HG02588 (cell line): ENCODE results near the gene CACNB2.
"Not testable (repeated sequence)": the region's sequence is repeated elsewhere in the genome, so short reads cannot be mapped to it uniquely, and the experiment has no call there.

ENCODE experiments used
- ATAC-seq: cut with Tn5 transposase; IDR thresholded peaks from one replicate; pipeline ENCODE4 v1.9.1; 2021; ENCODE audit warnings: mild to moderate bottlenecking, moderate library complexity; ENCODE audit not compliant: unreplicated experiment

The CACNB2 gene

DNA sequence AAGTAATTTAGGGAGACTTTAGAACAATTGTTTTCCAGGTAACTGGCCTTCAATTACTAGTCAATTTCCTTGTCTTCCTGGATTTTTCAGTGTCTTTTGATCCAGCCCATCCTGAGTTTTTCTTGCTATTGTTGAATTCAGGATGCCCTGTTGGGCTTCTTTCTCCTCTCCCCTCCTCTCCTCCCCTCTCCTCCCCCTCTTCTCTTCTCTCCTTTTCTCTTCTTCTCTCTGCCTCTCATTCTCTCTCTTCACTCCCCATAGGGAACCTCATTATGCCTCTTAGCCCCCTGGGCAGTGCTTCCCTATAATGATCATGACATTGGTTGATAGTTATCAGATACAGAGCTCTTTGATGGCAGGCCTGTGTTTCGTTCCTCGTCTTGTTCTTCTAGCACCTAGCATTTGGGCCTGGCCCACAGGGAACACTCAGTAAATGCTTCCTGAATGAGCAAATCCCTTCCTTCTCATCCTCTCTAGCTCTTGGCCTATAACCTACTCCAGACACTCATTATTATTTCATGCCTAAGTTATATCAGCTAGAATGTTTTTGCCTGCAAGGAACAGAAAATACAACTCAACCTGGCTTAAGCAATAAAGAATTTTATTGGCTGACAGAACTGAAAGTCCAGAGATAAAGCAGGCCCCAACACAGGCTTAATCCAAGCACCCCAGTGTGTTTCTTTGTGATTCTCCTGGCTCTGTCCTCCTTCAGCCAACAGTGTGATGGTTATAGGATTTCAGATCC, 56.8 kb downstream of the CACNB2 start:
- ATAC-seq = no peak

DNA sequence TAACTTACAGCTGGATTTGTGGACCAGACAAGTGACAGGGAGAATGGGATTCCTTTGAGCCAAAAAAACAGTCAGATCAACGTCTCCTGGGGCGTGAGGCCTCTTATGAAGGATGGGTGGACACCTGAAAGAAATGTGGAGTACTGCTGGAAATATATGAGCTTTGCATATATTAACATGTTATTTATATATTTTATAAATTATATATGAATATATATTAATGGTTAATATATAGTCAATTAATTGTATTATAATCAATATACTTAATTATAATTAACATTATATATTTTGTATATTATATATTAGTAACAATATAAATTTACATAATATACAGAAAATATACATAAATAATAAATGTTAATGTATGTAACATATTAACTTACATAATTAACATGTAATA, 57.5 kb downstream of the CACNB2 start:
- ATAC-seq = no peak

GRCh38 chr10:18201877-18202276, 61.7 kb downstream of the CACNB2 start:
- no peak for ATAC-seq

- no peak for ATAC-seq
Observed at GRCh38 chr10:18202680-18203460, 62.6 kb downstream of the CACNB2 start.

DNA sequence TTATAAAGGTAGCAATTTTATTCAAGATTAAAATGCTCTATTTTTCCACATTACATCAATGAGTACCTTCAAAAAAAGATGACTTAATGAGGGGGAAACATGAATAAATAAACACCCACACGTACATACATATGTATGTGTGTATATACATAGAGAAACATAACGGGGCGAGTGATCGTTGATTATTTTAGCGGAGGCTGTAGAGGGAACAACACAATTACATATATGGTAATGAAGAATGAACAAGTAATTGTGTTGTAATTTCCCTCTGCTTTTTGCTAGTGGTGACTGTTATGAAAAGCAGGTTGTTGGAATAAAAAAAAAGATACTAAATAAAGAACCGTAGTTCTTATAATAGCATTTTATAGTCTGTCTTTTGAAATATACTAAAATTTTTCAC, 63.2 kb downstream of the CACNB2 start:
- ATAC-seq = no peak

GRCh38 chr10:18204039-18204835, 64.0 kb downstream of the CACNB2 start:
- ATAC-seq = no peak

DNA sequence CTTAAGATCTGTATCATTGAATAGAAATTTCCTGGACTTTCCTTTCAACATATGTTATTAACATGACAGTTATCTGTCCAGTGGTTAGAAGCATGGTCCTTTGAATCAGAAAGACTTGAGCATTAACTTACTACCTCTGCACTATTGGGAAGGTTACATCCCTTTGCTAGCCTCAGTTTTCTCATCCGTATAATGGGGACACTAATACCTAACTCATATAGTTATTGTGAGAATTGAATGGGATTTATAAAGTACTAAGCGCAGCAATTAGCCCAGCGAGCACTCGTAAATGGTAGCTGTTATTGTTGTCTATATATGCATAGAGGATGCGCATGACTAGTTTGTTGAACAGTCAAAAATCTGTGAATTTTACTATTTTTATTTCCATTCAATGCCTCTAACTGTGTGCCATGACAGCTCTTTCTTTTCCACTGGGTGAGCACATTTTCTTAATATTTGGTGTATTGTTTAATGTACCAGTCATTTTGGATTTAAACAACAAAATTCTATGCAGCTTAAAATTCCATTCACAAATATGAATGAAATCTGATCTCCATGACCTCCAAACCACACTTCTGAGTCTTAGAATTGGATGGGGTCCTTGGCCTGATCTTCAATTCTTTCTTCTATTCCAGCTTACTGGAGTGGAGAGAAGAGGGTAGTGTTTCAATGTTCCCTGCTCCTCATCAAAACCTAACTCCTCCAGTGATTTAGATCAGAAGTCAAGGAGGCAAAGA, 65.0 kb downstream of the CACNB2 start:
- no peak for ATAC-seq

DNA sequence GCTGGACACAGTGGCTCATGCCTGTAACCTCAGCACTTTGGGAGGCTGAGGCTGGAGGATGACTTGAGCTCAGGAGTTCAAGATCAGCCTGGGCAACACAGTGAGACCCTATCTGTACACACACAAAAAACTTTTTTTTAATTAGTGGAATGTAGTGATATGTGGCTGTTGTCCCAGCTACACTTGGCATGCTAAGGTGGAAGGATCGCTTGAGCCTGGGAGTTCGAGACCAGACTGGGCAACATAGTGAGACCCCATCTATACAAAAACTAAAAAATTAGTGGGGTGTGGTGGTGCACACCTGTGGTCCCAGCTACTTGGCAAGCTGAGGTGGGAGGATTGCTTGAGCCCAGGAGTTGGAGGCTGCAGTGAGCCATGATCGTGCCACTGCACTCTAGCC, 68.0 kb downstream of the CACNB2 start:
- ATAC-seq = not testable (repeated sequence)

DNA sequence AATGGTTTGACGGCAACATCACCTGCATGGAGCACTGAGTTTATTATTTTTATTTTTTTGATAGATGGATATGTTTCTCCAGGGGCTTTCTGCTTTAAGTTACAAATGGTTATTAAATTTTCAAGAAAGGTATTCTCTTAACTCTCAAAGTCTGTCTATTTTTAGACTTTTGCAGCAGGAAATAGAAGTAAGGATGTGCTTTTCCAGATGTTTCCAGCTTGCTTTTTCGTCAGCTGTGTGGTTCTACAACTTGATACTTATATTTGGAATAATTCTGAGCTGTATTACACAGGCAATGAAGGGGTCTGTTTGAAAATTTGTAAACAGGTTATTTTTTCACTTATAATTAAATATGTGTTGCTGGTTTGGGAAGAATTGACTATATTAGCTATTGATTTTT, 69.0 kb downstream of the CACNB2 start:
- ATAC-seq = no peak

GRCh38 chr10:18210711-18211110, 70.5 kb downstream of the CACNB2 start:
- no peak for ATAC-seq

DNA sequence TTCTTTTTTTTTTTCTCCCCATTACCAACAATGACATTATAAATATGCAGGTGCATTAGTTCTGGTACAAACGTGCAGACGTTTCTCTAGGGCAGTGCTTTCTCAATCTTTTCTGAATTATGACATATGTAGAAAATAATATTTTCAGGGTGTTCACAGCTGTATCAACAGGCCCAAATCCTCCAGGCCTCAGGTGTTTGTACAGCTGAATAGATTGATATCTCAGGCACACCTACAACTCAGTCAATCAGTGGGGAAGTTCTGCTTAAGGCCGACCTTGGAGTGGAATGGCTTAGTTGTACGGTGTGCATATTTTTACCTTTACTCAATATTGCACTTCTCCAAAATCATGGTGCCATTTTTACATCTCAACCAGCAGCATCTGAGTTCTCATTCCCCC, 71.6 kb downstream of the CACNB2 start:
- no peak for ATAC-seq

DNA sequence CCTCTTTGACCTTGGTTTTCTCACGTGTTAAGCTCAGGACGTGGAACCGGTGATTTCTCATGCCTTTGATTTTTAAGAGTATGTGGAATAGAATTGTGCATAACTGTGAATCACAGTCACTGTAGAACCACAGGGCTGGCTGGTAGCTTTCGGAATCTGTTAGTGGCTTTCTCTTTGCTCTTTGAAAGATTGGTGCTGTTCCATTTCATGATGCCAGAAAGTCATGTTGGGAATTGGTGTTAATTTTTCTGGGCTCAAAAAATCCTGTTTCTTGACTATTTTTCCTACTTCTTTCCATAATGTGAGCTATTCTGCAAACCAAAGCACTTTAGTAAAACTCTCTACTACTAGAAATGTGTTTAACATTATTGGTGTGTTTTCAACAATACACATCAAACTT, 73.0 kb downstream of the CACNB2 start:
- no peak for ATAC-seq

DNA sequence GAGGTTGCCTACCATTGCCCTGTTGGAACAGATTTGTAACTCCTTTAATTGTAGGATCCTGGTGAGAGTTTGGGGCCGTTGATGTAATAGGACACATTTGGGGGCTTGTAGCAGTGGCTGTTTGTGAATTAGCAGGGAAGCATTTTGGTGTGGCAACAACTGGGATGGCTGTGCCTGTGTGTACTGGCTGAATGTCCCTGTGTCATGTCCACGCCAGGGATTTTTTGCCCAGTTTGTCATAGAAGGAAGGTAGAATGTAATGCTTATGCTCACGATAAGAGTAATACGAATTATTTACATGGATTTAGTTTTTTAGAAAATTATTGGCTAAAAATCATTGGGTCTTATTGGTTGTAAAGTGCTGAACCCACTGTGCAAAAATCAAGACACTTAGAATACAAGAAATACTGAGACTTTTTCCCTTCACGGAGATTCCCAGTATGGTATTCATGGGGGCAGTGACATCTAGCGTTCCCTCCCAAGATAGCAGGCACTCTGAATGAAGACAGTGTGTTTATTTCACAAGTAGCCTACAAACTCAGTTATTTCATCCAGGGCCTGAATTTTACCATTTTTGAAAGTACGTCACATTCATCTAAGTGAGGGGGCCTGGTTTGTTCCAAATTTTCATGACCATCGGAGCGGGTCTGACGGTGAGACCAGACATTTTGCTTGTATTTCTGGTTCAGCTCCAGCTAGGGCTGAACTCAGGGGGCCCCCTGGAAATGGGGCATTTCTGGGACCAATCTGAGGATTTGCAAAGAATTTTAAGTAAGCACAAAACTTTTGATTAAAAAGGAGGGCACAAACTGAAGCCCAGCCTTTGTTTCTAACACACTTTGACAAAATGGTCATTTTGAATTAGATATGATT, 74.7 kb downstream of the CACNB2 start:
- ATAC-seq = no peak

DNA sequence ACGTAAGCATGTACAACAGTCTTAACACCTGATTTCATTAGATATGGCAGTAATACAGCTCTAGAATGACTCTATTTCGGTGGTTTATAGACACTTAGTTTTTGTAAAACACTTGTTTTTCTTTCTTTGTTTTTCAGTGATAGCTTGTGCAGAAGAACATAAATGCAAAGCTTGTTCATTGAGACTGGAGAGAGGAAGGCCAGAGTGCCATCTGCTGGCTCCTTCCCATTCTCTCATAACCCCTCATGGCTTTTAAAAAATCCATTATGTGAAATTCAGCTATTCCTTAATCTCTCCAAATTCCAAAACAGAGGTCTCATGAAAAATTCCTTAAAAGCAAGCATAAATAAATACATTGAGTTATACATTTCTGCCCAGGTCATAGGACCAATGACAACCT, 76.3 kb downstream of the CACNB2 start:
- no peak for ATAC-seq

DNA sequence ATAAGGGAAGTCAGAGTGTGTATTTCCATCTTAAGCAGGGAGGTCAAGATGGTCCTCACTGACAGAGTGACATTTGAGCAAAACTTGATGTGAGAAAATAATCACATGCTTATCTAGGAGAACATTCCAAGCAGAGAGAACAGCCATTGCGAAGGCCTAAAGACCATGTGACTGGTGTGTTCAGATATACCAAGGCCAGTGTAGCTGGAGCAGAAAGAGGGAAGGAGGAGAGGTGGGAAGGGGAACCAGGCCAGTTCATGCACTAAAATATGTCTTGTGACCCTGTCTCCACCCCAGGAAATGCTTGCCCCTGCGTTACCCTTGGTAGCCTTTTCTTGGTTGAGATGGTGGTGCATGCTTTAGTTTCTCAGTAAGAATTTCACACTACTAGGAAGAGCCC, 77.4 kb downstream of the CACNB2 start:
- ATAC-seq = no peak

DNA sequence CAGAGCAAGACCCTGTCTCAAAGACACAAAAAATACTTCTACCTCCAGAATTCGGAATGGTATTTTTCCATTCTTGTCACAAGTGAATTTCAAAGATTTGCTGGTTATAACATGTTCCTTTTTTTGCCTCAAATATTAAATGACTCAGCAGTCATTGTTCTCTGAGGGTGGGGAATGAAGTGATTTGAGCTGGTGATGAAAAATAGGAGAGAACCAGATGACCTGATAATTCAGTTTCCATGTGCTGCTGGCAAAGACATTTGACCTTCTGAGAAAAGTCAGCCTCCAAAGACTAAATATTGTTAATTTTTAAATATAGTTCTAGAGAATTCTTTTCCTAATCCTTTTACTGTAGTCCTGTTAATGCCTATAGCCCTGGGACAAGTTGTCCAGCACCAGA, 78.9 kb downstream of the CACNB2 start:
- ATAC-seq = no peak

DNA sequence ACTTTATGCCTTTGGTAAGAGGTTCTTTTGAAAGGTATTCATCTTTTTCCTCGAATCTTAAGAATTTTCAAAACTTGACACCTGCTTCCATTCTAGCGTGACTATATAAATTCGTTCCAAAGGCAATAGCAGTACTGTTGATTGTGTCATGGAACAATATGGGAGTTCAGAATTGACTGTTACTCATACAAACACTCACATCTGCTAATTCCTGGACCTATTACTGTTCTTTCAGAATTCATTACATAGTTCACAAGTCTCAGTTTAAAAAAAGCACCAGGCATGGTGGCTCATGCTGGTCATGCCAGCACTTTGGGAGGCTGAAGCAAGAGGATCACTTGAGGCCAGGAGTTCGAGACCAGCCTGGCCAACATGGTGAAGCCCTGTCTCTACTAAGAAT, 80.9 kb downstream of the CACNB2 start:
- no peak for ATAC-seq

DNA sequence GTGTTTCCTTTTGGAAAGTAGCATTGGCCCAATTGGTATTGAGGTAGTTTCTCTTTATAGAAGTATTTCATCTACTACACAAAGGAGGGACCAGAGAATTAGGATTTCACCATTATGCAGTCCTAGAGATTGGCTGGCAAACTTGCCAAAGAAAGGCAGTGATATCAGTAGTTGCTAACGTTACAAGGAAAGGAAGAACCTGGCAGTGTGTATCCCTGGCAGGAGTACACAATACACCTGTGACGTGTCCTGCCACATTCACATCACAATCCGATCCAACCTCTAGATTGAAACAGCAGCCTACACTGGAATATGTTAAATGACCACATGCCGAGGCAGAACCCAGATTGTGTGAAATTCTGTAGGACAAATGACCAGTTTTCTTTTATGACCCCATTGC, 81.7 kb downstream of the CACNB2 start:
- no peak for ATAC-seq

DNA sequence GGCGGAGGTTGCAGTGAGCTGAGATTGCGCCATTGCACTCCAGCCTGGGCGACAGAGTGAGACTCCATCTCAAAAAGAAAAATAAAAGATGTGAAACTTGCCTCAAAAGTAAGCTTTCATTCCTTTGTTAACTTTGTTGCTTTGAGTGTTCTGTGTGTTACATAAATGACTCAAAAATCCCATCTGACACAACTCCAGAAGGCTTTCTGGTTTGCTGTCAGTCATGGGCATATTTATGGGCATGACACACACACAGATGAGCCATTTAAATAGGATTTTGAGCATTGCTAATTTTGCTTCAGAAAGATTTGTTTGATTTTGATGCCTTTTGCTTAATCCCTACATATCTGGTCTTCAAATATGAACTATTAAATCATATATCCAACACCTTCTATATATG, 82.6 kb downstream of the CACNB2 start:
- ATAC-seq = no peak

- ATAC-seq = no peak
Observed at GRCh38 chr10:18223898-18224297, 83.7 kb downstream of the CACNB2 start.
